SH-SY5Y (cell line): ENCODE measurements around the gene ABCC1.

Experiments
- GATA2 ChIP-seq: IDR thresholded peaks from 2 replicates; pipeline ENCODE4 v1.6.1; 2011; ENCODE audit warnings: mild to moderate bottlenecking, low read depth, low read length
- GATA3 ChIP-seq: IDR thresholded peaks from 2 replicates; pipeline ENCODE4 v1.6.1; 2011; ENCODE audit warnings: low read depth, mild to moderate bottlenecking, low read length, moderate library complexity

- TF ChIP-seq GATA3 (no peak), GATA2 (no peak)
Measured at GRCh38 chr16:16116841-16117240, 167.4 kb downstream of the ABCC1 start.
